ENCODE data around the gene TMEM229A.

DNA sequence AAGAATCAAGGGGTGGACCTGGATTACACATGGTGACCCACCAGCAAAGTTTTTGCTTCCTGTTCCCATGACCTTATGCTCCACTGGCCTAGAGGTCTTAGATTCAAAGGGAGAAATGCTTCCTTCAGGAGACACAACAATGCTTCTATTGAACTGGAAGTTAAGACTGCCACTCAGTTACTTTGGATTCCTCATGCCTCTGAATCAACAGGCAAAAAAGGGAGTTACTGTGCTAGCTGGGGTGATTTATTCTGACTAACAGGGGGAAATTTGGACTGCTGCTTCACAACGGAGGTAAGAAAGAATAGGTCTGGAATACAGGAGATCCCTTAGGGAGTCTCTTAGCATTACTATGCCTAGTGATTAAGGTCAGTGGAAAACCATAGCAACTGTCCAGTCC is 10.3 kb downstream of the TMEM229A start:
- TF ChIP-seq POLR2A (IDR thresholded peaks at IDR 0.05) (no peak), CTCF (IDR thresholded peaks at IDR 0.05) (no peak)

Data from tibial nerve (tissue), 3 donors.